ENCODE measurements around the gene INPP4A.

GRCh38 chr2:98571121-98571701 lies 126.6 kb downstream of the INPP4A start:
- TF ChIP-seq CTCF (IDR thresholded peaks at IDR 0.05) (no peak), POLR2A (IDR thresholded peaks at IDR 0.05; ENCODE audit: low read depth) (no peak), POLR2AphosphoS5 (IDR thresholded peaks at IDR 0.05) (no peak), EP300 (IDR thresholded peaks at IDR 0.05) (no peak)
